ENCODE measurements around the gene SPATA3. TPM values are rescaled to one million over a fixed set of nuclear protein-coding genes. Genes with fewer than 3 reads are reported as not detected.

SPATA3 gene
- total and polyA plus RNA-seq, 2 of the 13 experiments (the other 11 are each of a cell fraction or from before 2014, with no cell fraction given): not detected

GRCh38 chr2:231052494-231053451 lies 56.9 kb downstream of the SPATA3 start (continued):
- TF ChIP-seq TIGD3 (CRISPR knock-in tag; IDR thresholded peaks at IDR 0.05; ENCODE audit: borderline replicate concordance) (no peak; the same call in none of the 2 replicates), ZNF768 (CRISPR knock-in tag; IDR thresholded peaks at IDR 0.05) (peak; percentile 60; the same call in 1 of the 2 replicates), JUN (CRISPR knock-in tag; IDR thresholded peaks at IDR 0.05) (peak; percentile 71; the same call in 1 of the 2 replicates), NFIB (CRISPR knock-in tag; IDR thresholded peaks at IDR 0.05; ENCODE audit: borderline replicate concordance) (no peak), ZNF280B (CRISPR knock-in tag; IDR thresholded peaks at IDR 0.05; ENCODE audit: borderline replicate concordance) (peak; percentile 82), XBP1 (CRISPR knock-in tag; IDR thresholded peaks at IDR 0.05) (no peak), ZNF652 (CRISPR knock-in tag; IDR thresholded peaks at IDR 0.05; ENCODE audit: borderline replicate concordance, low read depth) (no peak), ZNF318 (CRISPR knock-in tag; IDR thresholded peaks at IDR 0.05) (peak; percentile 56; the same call in 1 of the 2 replicates), SKIL (CRISPR knock-in tag; IDR thresholded peaks at IDR 0.05; ENCODE audit: borderline replicate concordance) (0 out of 2 replicates have a peak, but pooled peaks have one; percentile 0), ZNF230 (CRISPR knock-in tag; IDR thresholded peaks at IDR 0.05) (peak; percentile 93), KDM5A (IDR thresholded peaks at IDR 0.05; ENCODE audit: borderline replicate concordance, low read length) (no peak; the same call in 1 of the 2 replicates), ZNF414 (CRISPR knock-in tag; IDR thresholded peaks at IDR 0.05) (0 out of 2 replicates have a peak, but pooled peaks have one; percentile 44)
